ENCODE measurements around the gene TBL1X. TPM values are rescaled to one million over a fixed set of nuclear protein-coding genes. Genes with fewer than 3 reads are reported as not detected.

Gene TBL1X
- total and polyA plus RNA-seq, 2 experiments from 2014 or later: 8.7 to 26.9 TPM

- Histone ChIP-seq H4K20me1 (replicated peaks; ENCODE audit: insufficient read depth) (no peaks in the 10 kb centered on the region), H3K27me3 (ENCODE audit: insufficient read depth) (no peaks in the 10 kb centered on the region), H3K4me1 (ENCODE audit: insufficient read depth) (no peaks in the 10 kb centered on the region), H3K36me3 (ENCODE audit: insufficient read depth) (no peaks in the 10 kb centered on the region), H3K4me3 (no peak overlapping the region), H3K79me2 (replicated peaks; ENCODE audit: insufficient read depth) (no peaks in the 10 kb centered on the region), H3K4me2 (no peak overlapping the region), H3K27ac (ENCODE audit: low read depth) (no peak overlapping the region), H3F3A (replicated peaks; ENCODE audit: low read depth) (no peaks in the 10 kb centered on the region), H3K9me2 (ENCODE audit: insufficient read depth) (no peaks in the 10 kb centered on the region), H2AFZ (no peak overlapping the region)
- no peak for ATAC-seq
- no peak for DNase-seq (ENCODE audit: low spot score)
- H3K36me3 Mint-ChIP-seq (ENCODE audit: low read depth): peaks cover 22% of the 10 kb centered on the region
- no peaks in the 10 kb centered on the region for H3K9me3 Mint-ChIP-seq
- TF ChIP-seq POLR2AphosphoS5 (IDR thresholded peaks at IDR 0.05; ENCODE audit: low read depth): no peak
- peaks cover 5% of the 10 kb centered on the region for H3K27me3 Mint-ChIP-seq (ENCODE audit: insufficient read depth, low read depth, poor library complexity)
- peaks cover 2% of the 10 kb centered on the region; the same call in 1 of the 3 replicates for H3K4me1 Mint-ChIP-seq
- H3K27ac Mint-ChIP-seq: no peak overlapping the region
- no peak overlapping the region for H3K4me3 Mint-ChIP-seq
Measured at GRCh38 chrX:9657590-9658256, 192.9 kb downstream of the TBL1X start.

- Histone ChIP-seq H3F3A (replicated peaks; ENCODE audit: low read depth) (no peaks in the 10 kb centered on the region), H4K20me1 (replicated peaks; ENCODE audit: insufficient read depth) (no peaks in the 10 kb centered on the region), H3K4me1 (ENCODE audit: insufficient read depth) (no peaks in the 10 kb centered on the region), H3K79me2 (replicated peaks; ENCODE audit: insufficient read depth) (no peaks in the 10 kb centered on the region), H2AFZ (no peak overlapping the region), H3K9me2 (ENCODE audit: insufficient read depth) (no peaks in the 10 kb centered on the region), H3K36me3 (ENCODE audit: insufficient read depth) (no peaks in the 10 kb centered on the region), H3K27me3 (ENCODE audit: insufficient read depth) (no peaks in the 10 kb centered on the region), H3K4me2 (no peak overlapping the region), H3K27ac (ENCODE audit: low read depth) (no peak overlapping the region), H3K4me3 (no peak overlapping the region)
- Mint-ChIP-seq H3K36me3 (ENCODE audit: low read depth) (peaks cover 22% of the 10 kb centered on the region), H3K4me3 (no peak overlapping the region), H3K9me3 (no peaks in the 10 kb centered on the region), H3K4me1 (peaks cover 2% of the 10 kb centered on the region; the same call in 1 of the 3 replicates), H3K27me3 (ENCODE audit: insufficient read depth, low read depth, poor library complexity) (peaks cover 5% of the 10 kb centered on the region), H3K27ac (no peak overlapping the region)
- ATAC-seq (no peak), DNase-seq (ENCODE audit: low spot score) (no peak)
- TF ChIP-seq EZH2 (IDR thresholded peaks at IDR 0.05; ENCODE audit: low read depth, unreplicated experiment): no peak
- no peak for TF ChIP-seq ZNF462 (CRISPR knock-in tag; IDR thresholded peaks at IDR 0.05)
- no peak for TF ChIP-seq ZNF331 (CRISPR knock-in tag; IDR thresholded peaks at IDR 0.05; ENCODE audit: low read depth)
- no peak for TF ChIP-seq ETS1 (IDR thresholded peaks at IDR 0.05)
- TF ChIP-seq JUNB (IDR thresholded peaks at IDR 0.05; ENCODE audit: unreplicated experiment): no peak
- no peak for TF ChIP-seq STAT1 (IDR thresholded peaks at IDR 0.05; ENCODE audit: unreplicated experiment)
- TF ChIP-seq POLR2AphosphoS5 (IDR thresholded peaks at IDR 0.05; ENCODE audit: low read depth): no peak
- TF ChIP-seq CTCF (conservative IDR thresholded peaks at IDR 0.05; ENCODE audit: low read depth in 2 of 2): no peak
- TF ChIP-seq NANOG (IDR thresholded peaks at IDR 0.05; ENCODE audit: borderline replicate concordance): no peak
- no peak for TF ChIP-seq CREB1 (CRISPR knock-in tag; IDR thresholded peaks at IDR 0.05; ENCODE audit: low read depth)
- no peak for TF ChIP-seq EZH2phosphoT487 (IDR thresholded peaks at IDR 0.05; ENCODE audit: unreplicated experiment)
- no peak for TF ChIP-seq ZNF114 (CRISPR knock-in tag; IDR thresholded peaks at IDR 0.05)
Measured at GRCh38 chrX:9658409-9658808, 193.6 kb downstream of the TBL1X start.

Measured in GM23338 (cell line).